ENCODE data around the gene MAML3.

Gene MAML3

GRCh38 chr4:139800082-139800481 lies 353.9 kb downstream of the MAML3 start:
- no peak for DNase-seq

GRCh38 chr4:139799615-139800014 lies 354.4 kb downstream of the MAML3 start:
- DNase-seq: peak in 1 of 3 experiments; percentile 14

GRCh38 chr4:139798456-139798855 lies 355.5 kb downstream of the MAML3 start:
- DNase-seq: no peak

GRCh38 chr4:139797287-139797686 lies 356.7 kb downstream of the MAML3 start:
- DNase-seq: no peak

- DNase-seq: no peak
These were observed 358.3 kb downstream of the MAML3 start for GRCh38 chr4:139795527-139796314.

- no peak for DNase-seq
These were observed 359.6 kb downstream of the MAML3 start for GRCh38 chr4:139794158-139794954.

- peak in 2 of 3 experiments; percentile 22 to 77 for DNase-seq
These were observed 362.3 kb downstream of the MAML3 start for GRCh38 chr4:139791681-139792080.

GRCh38 chr4:139790291-139790690 lies 363.7 kb downstream of the MAML3 start:
- no peak for DNase-seq

GRCh38 chr4:139789096-139789654 lies 364.8 kb downstream of the MAML3 start:
- DNase-seq: no peak

GRCh38 chr4:139786494-139787354 lies 367.3 kb downstream of the MAML3 start:
- DNase-seq: peak in 2 of 3 experiments; percentile 46 to 63

GRCh38 chr4:139785356-139785755 lies 368.6 kb downstream of the MAML3 start:
- DNase-seq: no peak

GRCh38 chr4:139783741-139784484 lies 370.1 kb downstream of the MAML3 start:
- peak in 1 of 3 experiments; percentile 29 for DNase-seq

GRCh38 chr4:139782926-139783522 lies 371.0 kb downstream of the MAML3 start:
- DNase-seq: no peak

- no peak for DNase-seq
These were observed 372.9 kb downstream of the MAML3 start for GRCh38 chr4:139781066-139781465.

- DNase-seq: no peak
These were observed 374.3 kb downstream of the MAML3 start for GRCh38 chr4:139779691-139780090.

GRCh38 chr4:139777757-139778156 lies 376.2 kb downstream of the MAML3 start:
- no peak for DNase-seq

GRCh38 chr4:139776235-139776634 lies 377.7 kb downstream of the MAML3 start:
- DNase-seq: no peak

- peak in 1 of 3 experiments; percentile 25 for DNase-seq
These were observed 379.1 kb downstream of the MAML3 start for GRCh38 chr4:139774759-139775487.

- DNase-seq: peak in 1 of 3 experiments; percentile 11
These were observed 380.2 kb downstream of the MAML3 start for GRCh38 chr4:139773560-139774318.

GRCh38 chr4:139770361-139770760 lies 383.6 kb downstream of the MAML3 start:
- no peak for DNase-seq

Measured in NCI-H1417 (cell line).